Breast epithelium (tissue), 4 donors: ENCODE data around the gene PIAS3. TPM values are rescaled to one million over a fixed set of nuclear protein-coding genes. Genes with fewer than 3 reads are reported as not detected.

Experiments used
- DNase-seq, 2 donors: peaks; one replicate each; pipeline ENCODE4 v3.0.0-alpha.2; 2019; ENCODE audit warnings: low spot score in 2 of 2
- H3K27ac ChIP-seq, 2 donors: fragments of 200-600 bp; sonication (generic) in 1 of 2; one replicate each; pipeline ENCODE4 v1.5.1; 2016 to 2019; ENCODE audit warnings: mild to moderate bottlenecking in 1 of 2
- H3K27me3 ChIP-seq, 2 donors: fragments of 200-600 bp; sonication (generic) in 1 of 2; one replicate each; pipeline versions ENCODE4 v1.5.1 to v1.6.0; 2017 to 2019; ENCODE audit warnings: control low read depth in 1 of 2, mild to moderate bottlenecking in 1 of 2
- H3K36me3 ChIP-seq: fragments of 200-600 bp; one replicate; pipeline ENCODE4 v1.5.1; 2019
- H3K4me1 ChIP-seq, 2 donors: fragments of 200-600 bp; sonication (generic); one replicate each; pipeline ENCODE4 v1.5.1; 2016 to 2019; ENCODE audit warnings: control low read depth in 1 of 2
- H3K4me3 ChIP-seq, 3 donors: fragments of 200-600 bp; sonication (generic); 1 replicate in 2 of 3; 2 replicates in 1 of 3; pipeline ENCODE4 v1.5.1; 2016 to 2019; ENCODE audit warnings: mild to moderate bottlenecking in 3 of 3, moderate library complexity in 2 of 3
- H3K9me3 ChIP-seq, 2 donors: fragments of 200-600 bp; sonication (generic) in 1 of 2; one replicate each; pipeline ENCODE4 v1.5.1; 2016 to 2019; ENCODE audit warnings: control low read depth in 1 of 2
- POLR2A ChIP-seq: fragments of 450-650 bp; IDR thresholded peaks from one replicate; pipeline ENCODE4 v1.6.1; 2016; ENCODE audit warnings: antibody characterized with exemption, mild to moderate bottlenecking, moderate library complexity
- POLR2AphosphoS5 ChIP-seq, 3 donors: sonication (generic); formaldehyde crosslinking; IDR thresholded peaks; one replicate each; pipeline ENCODE4 v1.6.1; 2017; ENCODE audit warnings: antibody characterized with exemption in 3 of 3
- intact Hi-C: fragments of 100-400 bp; cut with DNase I; formaldehyde crosslinking; loops from one replicate; pipeline ENCODE4 v1.15.1; 2023; ENCODE audit warnings: low total_unique reads
- total RNA-seq, 3 donors: library from RNA; depleted of rRNA; stranded (reverse); fragments of >200 nt; gene quantifications; one replicate each; pipeline ENCODE4 v1.1.0, GENCODE V29; 2016
- TF ChIP-seq, protein P1 (sequence below), 3 donors: fragments of 450-650 bp; IDR thresholded peaks; one replicate each; pipeline ENCODE4 v1.5.1; 2016 to 2017; ENCODE audit warnings: antibody characterized with exemption in 3 of 3, mild to moderate bottlenecking in 3 of 3, moderate library complexity in 3 of 3

Gene PIAS3
- total RNA-seq, 3 donors from 2014 or later = 14.1 to 53.3 (median 31.8) TPM

DNA sequence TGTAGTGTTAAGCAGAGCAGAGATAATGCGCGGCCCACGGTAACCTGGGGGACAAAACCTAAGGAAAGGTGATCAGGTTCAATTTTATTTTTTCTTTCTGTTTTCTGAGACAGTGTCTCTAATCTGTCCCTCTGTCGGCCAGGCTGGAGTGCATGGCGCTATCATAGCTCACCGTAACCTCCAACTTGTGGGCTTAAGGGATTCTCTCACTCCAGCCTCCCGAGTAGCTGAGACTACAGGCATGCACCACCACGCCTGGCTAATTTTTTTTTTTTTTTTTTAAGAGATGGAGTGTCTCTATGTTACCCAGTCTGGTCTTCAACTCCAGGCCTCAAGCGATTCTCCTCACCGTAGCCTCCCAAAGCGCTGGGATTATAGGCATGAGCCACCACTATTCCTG is 27.5 kb upstream of the PIAS3 start:
- TF ChIP-seq, protein P1, sequence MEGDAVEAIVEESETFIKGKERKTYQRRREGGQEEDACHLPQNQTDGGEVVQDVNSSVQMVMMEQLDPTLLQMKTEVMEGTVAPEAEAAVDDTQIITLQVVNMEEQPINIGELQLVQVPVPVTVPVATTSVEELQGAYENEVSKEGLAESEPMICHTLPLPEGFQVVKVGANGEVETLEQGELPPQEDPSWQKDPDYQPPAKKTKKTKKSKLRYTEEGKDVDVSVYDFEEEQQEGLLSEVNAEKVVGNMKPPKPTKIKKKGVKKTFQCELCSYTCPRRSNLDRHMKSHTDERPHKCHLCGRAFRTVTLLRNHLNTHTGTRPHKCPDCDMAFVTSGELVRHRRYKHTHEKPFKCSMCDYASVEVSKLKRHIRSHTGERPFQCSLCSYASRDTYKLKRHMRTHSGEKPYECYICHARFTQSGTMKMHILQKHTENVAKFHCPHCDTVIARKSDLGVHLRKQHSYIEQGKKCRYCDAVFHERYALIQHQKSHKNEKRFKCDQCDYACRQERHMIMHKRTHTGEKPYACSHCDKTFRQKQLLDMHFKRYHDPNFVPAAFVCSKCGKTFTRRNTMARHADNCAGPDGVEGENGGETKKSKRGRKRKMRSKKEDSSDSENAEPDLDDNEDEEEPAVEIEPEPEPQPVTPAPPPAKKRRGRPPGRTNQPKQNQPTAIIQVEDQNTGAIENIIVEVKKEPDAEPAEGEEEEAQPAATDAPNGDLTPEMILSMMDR (IDR thresholded peaks at IDR 0.05) = no peak
- Histone ChIP-seq H3K36me3 (no peaks in the 10 kb centered on the region), H3K9me3 (no peaks in the 10 kb centered on the region), H3K4me3 (peak overlapping the region; percentile 54 to 80 (median 57)), H3K27ac (peak overlapping the region in 1 of 2 donors; percentile 26), H3K27me3 (no peaks in the 10 kb centered on the region), H3K4me1 (peaks cover under 1 to 17% of the 10 kb centered on the region in 2 donors)
- intact Hi-C loops = no loop called here
- DNase-seq = no peak

DNA sequence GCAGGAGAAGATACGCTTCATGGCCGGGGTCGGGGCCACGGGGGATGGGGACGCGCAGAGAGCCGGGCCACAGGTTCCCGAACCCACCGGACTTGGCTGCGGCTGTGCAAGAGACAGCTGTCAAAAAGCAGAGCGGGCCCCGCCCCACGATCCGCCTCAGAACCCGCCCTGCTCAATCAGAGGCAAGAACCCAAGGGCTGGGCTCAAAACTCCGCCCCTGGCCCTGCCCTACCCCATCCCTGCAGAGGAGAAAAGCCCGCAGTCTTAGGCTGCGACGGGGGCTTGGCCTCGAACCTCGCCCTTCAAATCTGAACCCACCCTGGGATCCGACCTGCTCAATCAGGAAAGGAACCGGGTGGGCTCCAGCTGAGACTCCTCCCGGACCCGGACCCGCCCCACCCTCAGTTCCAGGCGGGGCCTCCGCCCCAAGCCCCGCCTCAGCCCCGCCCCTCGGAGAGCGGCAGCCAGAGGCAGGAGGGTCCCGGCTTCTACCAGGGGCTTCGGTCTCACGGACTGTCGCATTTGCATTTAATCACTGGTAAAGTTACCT is 26.9 kb upstream of the PIAS3 start, which contains the start of gene ANKRD35:
Gene ANKRD35 (minus strand): TSS at position 129 of the 550 bp plus-strand sequence. CDS start 108 bp downstream, at position 21.
- Histone ChIP-seq H3K27me3 (no peaks in the 10 kb centered on the region), H3K9me3 (no peaks in the 10 kb centered on the region), H3K36me3 (no peaks in the 10 kb centered on the region), H3K4me1 (peaks cover 0 to 14% of the 10 kb centered on the region in 2 donors), H3K27ac (peak within 1 kb of the TSS; percentile 26 to 54), H3K4me3 (peak within 1 kb of the TSS; percentile 54 to 80 (median 57))
- TF ChIP-seq POLR2A (no peak), POLR2AphosphoS5 (IDR thresholded peaks at IDR 0.05) (no peak)
- TF ChIP-seq, protein P1 (IDR thresholded peaks at IDR 0.05) = no peak
- intact Hi-C loops = no loop called here
- peak; percentile 78 to 87 for DNase-seq

DNA sequence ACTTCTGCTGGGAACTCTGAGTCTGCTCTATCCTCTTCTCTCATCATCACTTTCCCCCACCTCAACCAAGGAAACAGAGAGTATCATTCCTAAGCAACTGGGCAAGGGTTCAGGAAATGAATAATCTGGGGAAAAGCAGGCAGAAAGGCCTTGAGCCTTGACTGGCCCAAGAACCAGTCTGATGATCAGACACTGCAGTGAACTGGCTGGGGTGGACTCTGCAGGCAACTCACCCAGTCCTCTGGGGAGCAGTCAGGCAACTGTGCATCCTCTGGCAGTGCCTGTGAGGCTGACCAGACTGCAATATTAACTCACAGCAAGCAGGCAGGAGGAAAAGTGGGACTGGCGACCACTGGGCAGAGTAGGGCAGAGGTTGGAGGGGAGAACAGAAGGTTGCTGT is 25.8 kb upstream of the PIAS3 start:
- Histone ChIP-seq H3K9me3 (no peaks in the 10 kb centered on the region), H3K27me3 (no peaks in the 10 kb centered on the region), H3K36me3 (no peaks in the 10 kb centered on the region), H3K4me3 (no peak overlapping the region), H3K4me1 (peaks cover 0 to 3% of the 10 kb centered on the region in 2 donors), H3K27ac (no peak overlapping the region)
- DNase-seq = no peak
- TF ChIP-seq POLR2A = no peak
- TF ChIP-seq, protein P1 (IDR thresholded peaks at IDR 0.05) = no peak
- TF ChIP-seq POLR2AphosphoS5 (IDR thresholded peaks at IDR 0.05) = no peak
- intact Hi-C loops = no loop called here

DNA sequence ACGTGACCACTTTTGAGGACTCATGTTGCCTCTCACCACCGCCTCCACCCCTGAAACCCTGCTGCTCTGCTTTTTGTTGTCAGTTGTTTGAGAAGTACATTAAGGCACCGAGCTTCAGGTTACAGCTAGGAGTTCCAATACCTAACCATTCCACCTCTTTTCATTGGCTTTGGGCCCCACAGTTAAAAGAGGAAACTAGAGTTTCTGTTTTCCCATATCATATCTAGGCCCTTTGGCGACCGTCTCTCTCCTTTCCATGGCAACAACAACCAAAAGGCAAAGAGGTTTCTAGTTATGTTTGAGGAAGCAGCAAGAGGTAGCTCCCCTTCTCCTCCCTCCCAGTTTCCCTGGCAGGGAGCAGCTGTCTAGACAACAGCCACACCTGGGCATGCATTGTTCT is 20.9 kb upstream of the PIAS3 start:
- no peak for DNase-seq
- Histone ChIP-seq H3K36me3 (no peaks in the 10 kb centered on the region), H3K27ac (peak overlapping the region; percentile 27 to 77), H3K9me3 (no peaks in the 10 kb centered on the region), H3K4me1 (no peaks in the 10 kb centered on the region), H3K27me3 (no peaks in the 10 kb centered on the region), H3K4me3 (no peak overlapping the region)
- no peak for TF ChIP-seq POLR2AphosphoS5 (IDR thresholded peaks at IDR 0.05)
- intact Hi-C loops = no loop called here

DNA sequence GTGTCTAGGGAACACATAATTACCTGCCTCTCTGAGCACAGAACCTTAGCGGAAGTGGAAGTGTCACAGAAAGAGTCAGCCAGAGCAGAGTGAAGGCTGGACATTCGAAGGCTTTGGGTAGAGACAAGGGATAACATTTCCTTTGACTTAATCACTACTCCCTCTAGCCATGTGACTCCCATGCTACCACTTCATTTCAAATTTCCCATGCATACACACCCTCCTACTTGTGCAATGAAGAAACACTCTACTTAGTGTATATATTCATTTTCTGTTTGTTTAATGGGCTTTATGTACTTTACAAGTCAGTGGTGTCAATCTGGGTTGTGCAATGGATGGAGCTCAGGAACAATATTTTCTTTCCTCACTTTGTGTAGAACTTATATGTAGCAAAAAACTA is 19.8 kb upstream of the PIAS3 start:
- no peak for DNase-seq
- Histone ChIP-seq H3K36me3 (no peaks in the 10 kb centered on the region), H3K4me1 (no peaks in the 10 kb centered on the region), H3K4me3 (no peak overlapping the region), H3K9me3 (no peaks in the 10 kb centered on the region), H3K27ac (no peak overlapping the region), H3K27me3 (no peaks in the 10 kb centered on the region)
- TF ChIP-seq POLR2A = no peak
- TF ChIP-seq, protein P1 (IDR thresholded peaks at IDR 0.05) = no peak
- intact Hi-C loops = no loop called here
